Activated CD4-positive, CD25-positive, alpha-beta regulatory T cell treated with anti-CD3 and anti-CD28 coated beads, Interleukin-2, amount 50 U/mL, for 16 hours (primary cell): ENCODE results near the gene SLC4A2.
"Not testable (repeated sequence)": the region's sequence is repeated elsewhere in the genome, so short reads cannot be mapped to it uniquely, and the experiment has no call there.

Experiments
- DNase-seq: peaks from one replicate; pipeline ENCODE4 v3.0.0-alpha.2; 2020; ENCODE audit warnings: low read depth, low spot score

The SLC4A2 gene

DNA sequence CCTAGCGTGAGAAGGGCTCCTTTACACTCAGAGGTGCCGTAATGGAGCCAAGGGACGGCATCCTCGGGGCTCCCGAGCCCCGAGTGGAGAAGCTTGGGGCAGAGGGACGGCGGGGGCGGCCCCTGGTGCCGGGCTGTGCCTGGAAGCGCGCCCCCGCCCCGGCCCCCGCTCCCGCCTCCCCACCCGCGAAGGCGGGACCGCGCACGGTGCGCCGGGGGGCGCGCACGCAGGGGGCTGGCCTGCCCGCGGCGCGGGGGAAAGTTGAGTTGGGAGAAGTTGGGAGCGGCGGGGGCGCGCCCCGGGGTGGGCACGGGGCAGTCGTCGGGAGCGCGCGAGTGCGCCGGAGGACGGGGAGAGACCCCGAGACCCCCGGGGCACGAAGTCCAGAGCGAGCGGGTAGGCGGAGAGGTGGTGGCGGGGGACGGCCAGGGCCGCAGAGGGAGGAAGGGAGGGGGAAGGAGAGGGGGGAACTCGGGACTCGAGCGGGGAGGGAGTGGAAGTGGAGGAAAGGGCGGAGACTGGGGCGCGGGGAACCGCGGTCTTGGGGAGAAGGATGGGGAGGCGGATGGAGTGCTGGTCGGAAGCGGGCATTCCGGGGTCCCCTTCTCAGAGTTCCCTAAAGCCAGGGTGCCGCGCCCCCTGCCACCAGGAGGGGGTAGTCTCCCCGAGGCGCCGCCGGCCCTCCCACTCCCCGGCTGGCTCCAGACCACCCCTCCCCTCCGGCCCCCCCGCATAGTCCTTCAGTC lies at the start of gene SLC4A2:
TSS of gene SLC4A2 (plus strand) at position 223 of the 746 bp plus-strand sequence. CDS start 2,399 bp downstream, outside the sequence.
- DNase-seq: peak; percentile 44

DNA sequence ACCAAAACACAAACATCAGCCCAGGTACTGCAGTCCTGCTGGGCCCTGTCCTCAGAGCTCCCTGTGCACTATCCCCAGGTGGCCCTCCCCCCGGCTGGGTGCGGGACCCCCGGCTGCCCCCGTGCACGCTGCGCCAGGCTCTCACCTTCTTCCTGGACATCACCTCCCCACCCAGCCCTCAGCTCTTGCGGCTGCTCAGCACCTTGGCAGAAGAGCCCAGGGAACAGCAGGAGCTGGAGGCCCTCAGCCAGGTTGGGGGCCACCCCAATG lies 49.4 kb upstream of the SLC4A2 start:
- DNase-seq: no peak

DNA sequence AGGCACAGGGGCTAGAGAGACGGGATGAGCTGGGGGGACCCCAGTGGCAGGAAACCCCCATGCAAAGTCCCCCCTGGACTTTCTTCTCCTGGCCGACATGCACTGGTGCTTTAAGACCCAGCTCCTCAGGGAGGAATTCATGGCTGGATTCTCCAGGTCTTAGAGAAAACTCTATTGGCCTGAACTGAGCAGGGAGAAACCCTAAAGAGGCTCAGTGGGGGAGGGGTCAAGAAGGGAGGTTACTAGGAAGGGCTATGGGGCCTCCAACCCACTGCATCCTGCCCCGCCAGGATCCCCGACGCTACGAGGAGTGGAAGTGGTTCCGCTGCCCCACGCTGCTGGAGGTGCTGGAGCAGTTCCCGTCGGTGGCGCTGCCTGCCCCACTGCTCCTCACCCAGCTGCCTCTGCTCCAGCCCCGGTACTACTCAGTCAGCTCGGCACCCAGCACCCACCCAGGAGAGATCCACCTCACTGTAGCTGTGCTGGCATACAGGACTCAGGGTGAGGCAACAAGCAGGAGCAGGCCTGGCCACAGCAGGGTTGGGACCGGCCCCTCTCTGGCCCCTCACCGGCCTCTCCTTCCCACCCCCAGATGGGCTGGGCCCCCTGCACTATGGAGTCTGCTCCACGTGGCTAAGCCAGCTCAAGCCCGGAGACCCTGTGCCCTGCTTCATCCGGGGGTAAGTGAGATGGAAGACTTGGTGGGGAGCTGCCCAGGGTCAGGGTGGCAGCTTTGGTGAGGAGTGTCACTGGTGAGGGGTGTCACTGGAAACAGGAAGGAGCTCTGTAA lies 48.9 kb upstream of the SLC4A2 start:
- DNase-seq: no peak

- DNase-seq: no peak
These were observed 48.3 kb upstream of the SLC4A2 start for GRCh38 chr7:151011097-151011409.

DNA sequence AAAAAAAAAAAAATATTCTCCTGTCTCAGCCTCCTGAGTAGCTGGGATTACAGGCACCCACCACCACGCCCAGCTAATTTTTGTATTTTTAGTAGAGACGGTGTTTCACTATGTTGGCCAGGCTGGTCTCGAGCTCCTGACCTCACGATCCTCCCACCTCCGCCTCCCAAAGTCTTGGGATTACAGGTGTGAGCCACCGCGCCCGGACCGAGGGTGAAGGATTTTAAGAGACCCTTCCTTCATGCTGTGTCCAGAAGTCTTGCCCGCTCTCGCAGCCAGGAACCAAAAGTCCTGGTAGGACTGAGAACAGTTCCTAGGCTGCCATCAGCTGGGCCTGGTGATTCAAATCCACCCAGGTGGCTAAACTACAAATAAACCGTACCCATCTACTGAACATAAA lies 47.8 kb upstream of the SLC4A2 start:
- not testable (repeated sequence) for DNase-seq

DNA sequence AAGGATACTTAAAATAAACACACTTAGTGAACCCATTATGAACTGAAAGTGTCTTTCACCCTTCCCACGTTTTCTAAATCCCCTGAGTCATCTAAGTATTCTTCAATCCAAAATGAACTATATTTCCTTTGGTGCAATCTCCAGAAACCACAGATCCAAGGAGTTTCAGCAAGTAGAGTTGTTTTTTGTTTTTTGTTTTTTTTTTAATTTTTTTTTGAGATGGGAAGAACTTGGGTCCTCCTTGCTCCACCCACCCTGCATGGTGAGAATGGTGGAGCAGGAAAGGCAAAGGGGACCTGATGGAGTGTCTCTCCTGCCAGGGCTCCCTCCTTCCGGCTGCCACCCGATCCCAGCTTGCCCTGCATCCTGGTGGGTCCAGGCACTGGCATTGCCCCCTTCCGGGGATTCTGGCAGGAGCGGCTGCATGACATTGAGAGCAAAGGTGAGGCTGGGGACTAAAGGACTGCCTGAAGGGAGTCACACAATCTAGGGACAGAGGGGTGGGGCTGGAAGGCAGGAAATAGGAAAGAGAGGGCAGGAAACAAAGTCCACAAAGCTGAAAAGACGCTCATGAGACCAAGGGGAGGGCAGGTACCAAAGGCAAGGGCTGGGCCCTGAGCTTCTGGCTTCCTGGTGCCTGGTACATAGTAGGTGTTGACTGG lies 47.2 kb upstream of the SLC4A2 start:
- DNase-seq: no peak

DNA sequence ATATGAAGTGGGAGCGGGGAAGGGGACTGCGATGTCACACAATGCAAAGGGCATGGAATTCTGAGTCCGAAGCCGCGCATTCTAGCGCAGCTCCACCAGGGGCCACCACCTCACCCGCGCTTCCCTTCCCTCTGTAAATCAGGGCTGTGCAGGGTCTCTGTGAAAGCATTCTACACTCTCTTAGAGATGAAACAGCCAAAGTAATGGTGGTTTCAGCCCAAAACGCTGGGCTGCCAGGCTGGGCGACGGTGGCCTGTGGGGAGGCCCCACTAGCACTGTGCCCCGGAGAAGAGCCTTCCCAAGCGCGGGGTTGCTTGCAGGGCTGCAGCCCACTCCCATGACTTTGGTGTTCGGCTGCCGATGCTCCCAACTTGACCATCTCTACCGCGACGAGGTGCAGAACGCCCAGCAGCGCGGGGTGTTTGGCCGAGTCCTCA lies 46.5 kb upstream of the SLC4A2 start:
- DNase-seq: no peak

GRCh38 chr7:151013356-151013732 lies 46.0 kb upstream of the SLC4A2 start:
- DNase-seq: no peak

DNA sequence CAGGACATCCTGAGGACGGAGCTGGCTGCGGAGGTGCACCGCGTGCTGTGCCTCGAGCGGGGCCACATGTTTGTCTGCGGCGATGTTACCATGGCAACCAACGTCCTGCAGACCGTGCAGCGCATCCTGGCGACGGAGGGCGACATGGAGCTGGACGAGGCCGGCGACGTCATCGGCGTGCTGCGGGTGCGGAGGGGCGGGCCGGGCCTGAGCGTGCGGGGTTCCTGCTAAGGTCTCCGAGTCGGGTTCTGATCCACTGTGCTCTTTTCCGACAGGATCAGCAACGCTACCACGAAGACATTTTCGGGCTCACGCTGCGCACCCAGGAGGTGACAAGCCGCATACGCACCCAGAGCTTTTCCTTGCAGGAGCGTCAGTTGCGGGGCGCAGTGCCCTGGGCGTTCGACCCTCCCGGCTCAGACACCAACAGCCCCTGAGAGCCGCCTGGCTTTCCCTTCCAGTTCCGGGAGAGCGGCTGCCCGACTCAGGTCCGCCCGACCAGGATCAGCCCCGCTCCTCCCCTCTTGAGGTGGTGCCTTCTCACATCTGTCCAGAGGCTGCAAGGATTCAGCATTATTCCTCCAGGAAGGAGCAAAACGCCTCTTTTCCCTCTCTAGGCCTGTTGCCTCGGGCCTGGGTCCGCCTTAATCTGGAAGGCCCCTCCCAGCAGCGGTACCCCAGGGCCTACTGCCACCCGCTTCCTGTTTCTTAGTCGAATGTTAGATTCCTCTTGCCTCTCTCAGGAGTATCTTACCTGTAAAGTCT lies 45.5 kb upstream of the SLC4A2 start:
- peak; percentile 79 for DNase-seq

DNA sequence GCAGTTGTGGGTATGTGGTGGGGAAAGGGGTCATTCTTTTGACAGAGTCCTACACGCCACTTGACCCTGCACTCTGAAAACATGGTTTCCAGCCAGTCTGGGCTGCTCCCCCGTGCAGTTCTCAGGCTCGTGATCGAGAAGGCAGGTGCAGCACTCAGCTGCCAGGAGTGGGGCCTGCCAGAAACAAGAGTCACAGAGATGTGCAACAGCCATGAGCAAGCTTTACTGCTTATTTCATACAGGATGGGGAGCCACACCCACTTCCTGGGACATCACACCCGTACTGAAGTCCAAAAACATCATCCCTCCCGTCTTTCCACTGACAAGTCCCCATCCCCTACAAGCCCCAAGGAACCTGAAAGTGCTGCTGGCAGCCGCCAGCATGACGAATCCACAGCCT lies 44.4 kb upstream of the SLC4A2 start:
- no peak for DNase-seq

DNA sequence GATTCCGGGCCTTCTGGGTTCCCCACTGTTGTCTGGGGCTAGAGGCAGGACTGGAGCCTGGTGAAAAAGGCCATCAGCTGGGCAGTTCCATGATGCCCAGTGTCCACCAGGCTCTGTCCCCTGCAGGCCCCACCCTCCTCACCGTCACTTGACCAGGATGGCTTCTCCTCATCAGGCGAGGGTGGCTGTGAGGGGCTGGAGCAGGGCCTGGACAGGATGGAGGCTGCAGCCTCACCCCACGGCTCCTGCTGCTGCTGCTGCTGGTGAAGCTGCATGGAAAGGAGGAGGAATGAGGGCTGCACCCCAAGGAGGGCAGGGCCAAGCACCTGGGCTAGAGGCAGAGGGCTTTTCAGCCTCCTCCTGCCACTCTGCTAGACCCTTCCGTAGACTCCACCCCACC lies 43.4 kb upstream of the SLC4A2 start:
- DNase-seq: no peak

- no peak for DNase-seq
These were observed 42.9 kb upstream of the SLC4A2 start for GRCh38 chr7:151016505-151016904.

DNA sequence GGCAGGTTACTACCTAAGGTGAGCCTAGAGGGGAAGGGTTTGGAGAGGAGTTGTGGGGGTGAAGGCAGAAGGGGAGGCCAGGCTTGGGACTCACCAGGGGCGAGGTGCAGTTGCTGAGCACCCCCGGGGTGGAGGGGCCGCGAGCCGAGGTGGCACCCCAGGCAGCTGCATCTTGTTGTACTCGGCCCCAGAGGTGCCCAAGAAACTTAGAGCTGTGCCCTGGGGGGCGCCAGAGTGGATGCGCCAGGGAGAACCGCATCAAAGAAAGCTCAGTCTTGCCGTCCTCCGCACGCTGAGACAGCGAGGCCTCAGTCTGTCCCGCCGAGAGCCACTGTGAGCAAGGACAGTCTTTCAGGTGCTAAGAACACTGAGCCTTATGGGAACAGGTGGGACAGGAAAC lies 42.4 kb upstream of the SLC4A2 start:
- DNase-seq: no peak

DNA sequence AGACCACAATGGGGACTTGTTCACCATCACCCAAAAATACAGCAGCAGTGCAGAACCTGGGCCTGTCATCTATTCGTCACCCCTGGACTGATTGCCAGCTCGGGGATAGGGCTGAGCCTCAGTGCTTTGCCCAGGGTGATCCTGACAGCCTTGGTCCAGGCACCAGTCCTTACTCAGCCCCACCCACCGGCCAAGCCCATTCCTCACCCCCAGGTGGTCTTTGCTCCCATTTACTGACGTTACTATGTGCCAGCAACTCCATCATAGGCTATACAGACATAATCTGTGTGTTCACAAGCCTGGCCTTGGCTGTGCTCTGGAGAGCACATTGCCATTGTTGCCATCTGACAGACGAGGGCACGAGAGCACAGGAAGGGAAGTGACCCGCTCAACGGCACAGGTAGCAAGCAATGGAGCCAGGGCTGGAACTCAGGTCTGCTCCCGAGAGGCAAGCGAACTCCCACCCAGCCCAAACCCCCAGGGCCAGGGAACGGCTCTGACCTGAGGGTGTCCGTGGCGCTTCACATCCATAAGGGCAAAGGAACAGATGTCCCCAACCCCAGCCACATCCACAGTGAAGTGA lies 41.9 kb upstream of the SLC4A2 start:
- no peak for DNase-seq

- DNase-seq: peak; percentile 63
These were observed 41.4 kb upstream of the SLC4A2 start for GRCh38 chr7:151017953-151018420.

DNA sequence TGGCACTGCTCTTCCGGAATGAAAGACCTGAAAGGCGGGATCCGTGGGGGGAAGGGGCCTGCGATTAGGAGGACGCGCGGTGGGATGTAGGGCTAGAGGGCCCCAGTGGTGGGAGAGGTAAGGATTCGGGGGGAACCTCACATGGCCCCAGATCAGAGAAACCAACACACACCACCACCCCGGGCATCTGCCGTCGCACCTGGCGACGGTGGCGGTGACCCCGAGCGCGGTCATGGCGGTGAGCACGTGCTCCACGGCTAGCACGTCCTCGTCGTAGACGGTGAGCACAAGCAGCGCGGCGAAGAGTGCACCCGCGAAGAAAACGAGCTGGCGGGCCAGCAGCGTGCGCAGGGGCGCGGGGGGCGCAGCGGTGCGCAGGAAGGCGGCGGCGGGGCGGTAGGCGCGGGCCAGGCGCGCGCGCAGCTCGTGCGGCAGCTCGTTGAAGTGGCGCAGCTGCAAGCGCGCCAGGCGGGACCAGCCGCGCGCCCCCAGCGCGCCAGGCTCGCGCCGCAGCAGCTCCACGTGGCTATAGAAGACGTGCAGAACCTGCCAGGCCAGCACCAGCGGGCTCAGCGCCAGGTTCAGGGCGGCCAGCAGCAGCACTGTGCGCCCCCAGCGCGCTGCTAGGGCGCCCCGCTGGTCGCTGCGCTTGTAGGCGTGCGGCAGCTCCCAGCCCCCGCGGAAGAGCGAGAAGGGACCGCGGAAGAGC lies 40.8 kb upstream of the SLC4A2 start:
- DNase-seq: no peak

GRCh38 chr7:151019130-151019447 lies 40.3 kb upstream of the SLC4A2 start:
- DNase-seq: no peak

DNA sequence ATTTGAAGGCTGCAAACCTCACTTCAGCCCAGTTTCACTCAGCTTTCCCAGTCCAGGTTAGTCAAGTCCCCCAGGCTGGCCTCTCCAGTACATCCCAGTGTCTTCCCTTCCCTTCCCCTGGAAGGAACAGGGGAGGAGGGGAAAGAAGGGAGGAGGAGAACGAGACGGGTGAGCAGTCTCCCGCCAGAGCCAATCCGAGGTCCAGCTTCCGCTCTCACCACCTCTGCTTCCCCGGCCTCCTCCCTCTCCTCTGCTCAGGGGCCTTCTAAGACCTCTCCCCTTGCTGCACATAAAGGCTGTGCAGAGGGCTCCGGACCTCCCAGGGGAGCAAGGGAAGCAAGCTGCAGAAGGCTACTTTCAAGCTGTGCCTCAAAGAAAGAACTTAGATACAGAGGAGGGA lies 39.2 kb upstream of the SLC4A2 start:
- no peak for DNase-seq

DNA sequence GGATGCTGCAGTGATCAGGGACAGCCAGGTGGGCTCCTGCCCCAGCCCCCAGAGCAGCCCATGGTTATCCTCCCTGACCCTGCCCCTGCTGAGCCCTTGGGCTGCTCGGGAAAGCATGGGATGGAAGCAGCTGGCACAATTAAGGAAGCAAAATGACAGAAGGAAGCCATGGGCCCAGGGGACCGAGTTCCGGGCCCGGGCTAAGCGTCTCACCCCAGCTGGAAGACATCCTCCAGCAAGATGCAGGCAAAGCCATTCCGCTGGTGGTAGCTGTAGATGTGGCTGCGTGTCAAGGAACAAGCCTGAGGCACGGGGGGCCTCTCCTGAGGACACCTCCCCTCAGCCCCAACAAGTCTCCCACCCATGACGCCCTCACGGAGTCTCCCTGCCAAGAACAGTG lies 36.2 kb upstream of the SLC4A2 start:
- no peak for DNase-seq

DNA sequence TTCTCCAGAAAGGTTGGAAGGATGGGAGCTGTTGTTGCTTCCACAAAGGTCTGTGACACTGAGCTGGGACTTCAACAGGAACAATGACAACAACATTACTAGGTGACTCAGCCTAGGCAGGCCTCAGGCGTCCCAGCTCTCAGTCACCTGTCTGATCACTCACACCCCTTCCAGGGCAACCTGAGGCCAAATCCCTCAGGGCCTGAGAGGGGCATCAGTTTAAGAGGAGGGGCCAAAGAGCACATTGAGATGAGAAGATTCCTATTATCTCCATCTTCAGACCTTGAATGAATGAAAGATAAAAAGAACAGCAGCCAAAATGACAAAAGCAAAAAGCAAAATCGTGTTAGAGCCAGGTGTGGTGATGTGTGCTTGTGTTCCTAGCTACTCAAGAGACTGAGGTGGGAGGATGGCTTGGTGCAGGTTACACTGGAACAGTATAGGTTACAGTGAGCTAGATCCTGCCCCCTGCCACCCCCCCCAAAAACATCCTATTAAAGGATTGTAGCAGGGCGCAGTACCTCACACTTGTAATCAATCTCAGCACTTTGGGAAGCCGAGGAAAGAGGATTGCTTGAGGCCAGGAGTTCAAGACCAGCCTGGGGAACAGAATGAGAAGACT lies 34.8 kb upstream of the SLC4A2 start, which contains the start of gene ATG9B:
TSS of gene ATG9B (minus strand) at position 60 of the 622 bp plus-strand sequence. CDS start 71 bp downstream, outside the sequence.
- DNase-seq: no peak
